ENCODE measurements around the gene AGO3.

GRCh38 chr1:36085126-36085525 is 154.2 kb downstream of the AGO3 start:
- TF ChIP-seq POLR2A (IDR thresholded peaks at IDR 0.05) (no peak), CTCF (IDR thresholded peaks at IDR 0.05) (no peak)
